GM19463 (cell line): ENCODE results near the gene SPRYD3.
"Not testable (repeated sequence)": the region's sequence is repeated elsewhere in the genome, so short reads cannot be mapped to it uniquely, and the experiment has no call there.

ENCODE experiments used
- ATAC-seq: cut with Tn5 transposase; IDR thresholded peaks from one replicate; pipeline ENCODE4 v1.9.1; 2021; ENCODE audit warnings: mild to moderate bottlenecking, moderate library complexity; ENCODE audit not compliant: unreplicated experiment

Gene SPRYD3

DNA sequence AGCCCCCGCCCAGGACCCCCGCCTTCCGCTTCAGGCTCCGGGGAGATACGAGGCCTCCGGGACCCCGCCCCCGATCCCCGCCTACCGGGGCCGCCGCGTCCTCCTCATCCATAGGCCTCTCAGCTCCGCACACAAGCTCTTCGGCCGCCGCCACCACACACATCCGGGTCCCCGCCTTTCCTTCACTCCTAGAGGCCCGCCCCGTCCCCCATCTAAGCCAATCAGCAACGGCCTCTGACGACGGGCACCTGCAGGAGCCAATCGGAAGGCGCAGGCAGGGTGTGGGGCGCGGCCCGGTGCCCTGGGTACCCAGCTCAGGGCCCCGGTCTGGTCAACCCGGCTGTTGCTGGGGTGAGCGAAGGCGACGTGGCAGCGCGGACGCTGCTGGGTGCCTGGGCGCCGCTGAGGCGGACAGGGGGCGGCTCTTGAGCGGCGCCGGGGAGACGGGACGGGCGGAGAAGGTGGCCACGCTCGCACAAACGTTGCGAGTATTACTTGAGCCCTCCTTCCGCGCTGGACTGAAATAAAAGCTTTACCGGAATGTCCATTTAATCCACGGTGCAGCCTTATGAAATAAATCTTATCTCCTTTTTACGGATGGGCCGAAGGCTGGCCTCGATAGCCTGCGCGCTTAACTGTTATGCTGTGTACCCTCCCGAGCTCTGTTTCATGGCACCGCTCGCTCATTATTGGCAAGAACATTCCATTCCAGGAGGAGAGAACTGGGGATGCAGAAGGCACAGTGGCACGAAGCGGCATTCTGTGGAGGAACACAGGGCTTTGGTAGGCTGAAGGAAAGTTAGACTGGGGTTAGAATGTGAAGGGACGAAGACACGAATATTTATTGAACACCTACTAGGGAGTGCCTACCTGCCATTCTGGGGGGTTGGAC, at the start of gene SPRYD3:
SPRYD3 (minus strand) TSS at position 165 of the 892 bp plus-strand sequence; CDS start at position 108, 57 bp downstream.
- ATAC-seq: peak; percentile 99

DNA sequence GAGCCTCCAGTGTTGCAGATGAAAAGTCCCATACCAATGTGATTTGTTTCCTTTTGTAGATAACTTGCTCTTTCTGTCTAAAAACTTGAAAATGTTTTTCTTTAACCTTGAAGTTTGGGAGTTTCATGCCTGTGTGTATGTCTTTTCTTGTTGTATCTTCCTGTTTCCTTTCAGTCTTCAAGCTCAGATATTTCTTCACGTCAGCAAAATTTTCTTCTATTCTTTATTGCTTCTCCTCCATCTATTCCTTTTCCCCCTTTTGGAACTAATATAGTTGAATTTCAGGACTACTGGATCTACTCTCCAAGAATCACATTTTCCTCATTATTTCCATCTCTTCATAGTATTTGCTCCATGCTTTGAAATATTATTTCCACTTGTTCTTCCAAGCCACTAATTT, 48.0 kb upstream of the SPRYD3 start:
- no peak for ATAC-seq

- no peak for ATAC-seq
These were observed 45.1 kb upstream of the SPRYD3 start for GRCh38 chr12:53124352-53124723.

DNA sequence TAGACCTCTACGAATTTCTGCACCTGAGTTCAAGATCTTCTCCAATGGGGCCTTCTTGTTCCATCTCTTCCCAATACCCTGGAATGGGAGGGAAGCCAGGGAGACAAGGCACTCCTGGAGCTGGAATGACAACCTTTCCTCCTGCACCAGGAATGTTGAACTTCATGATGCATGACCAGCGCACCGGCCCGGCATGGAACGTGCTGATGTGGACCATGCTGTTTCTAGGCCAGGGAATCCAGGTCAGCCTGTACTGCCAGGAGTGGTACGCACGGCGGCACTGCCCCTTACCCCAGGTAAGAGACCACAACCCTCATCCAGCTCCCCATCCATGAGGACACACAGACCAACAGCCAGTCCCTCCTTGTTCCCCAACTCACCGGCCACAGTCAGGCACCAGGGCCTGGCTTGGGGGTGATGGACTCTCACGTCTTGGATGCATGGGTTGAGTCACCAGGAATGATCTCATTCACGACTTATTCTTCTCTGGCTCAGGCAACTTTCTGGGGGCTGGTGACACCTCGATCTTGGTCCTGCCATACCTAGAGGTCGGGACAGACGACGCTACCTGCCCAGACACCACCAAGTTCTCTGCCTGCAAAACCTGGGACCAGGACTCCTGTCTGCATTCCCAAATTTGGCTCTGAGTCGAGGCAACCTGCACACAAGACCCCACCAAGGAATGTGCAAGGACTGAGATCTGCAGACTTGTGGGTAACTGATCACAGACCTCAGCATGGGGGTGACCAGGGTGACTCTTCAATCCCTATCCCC, 44.6 kb upstream of the SPRYD3 start:
- ATAC-seq: no peak

GRCh38 chr12:53122961-53123468, 43.8 kb upstream of the SPRYD3 start:
- ATAC-seq: no peak

DNA sequence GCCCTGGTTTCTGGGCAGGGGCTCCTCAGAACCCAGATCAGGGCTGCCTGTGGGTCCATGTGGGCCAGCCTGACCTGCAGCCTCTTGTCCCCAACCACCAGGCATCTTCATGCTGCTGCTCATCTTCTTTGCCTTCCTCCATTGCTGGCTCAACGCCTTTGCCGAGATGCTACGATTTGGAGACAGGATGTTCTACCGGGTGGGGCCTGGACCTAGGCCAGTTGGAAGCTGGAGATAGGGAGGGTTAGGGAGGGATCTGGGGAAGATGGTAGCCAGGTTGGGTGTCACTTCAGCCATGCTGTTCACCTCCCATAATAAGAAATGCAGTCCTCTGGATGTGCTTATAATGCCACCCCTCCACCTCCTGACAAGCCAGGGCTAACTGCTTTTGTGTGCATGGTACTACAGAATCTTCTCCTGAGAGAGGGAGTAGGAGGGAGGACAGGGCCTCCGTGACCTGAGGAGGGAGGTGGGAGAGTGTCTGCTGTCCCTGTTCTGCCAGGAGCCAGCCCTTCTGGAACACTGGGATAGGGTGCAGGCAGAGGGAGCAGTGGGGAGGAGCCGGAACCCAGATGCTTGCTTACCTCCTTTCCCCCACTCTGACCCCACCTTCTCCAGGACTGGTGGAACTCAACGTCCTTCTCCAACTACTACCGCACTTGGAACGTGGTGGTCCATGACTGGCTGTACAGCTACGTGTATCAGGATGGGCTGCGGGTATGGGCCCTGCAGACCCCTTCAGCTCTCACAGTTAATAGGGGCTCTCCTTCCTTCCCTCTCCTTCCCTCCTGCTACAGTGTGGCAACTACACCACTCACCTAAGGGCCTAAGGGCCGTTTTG, 41.7 kb upstream of the SPRYD3 start:
- ATAC-seq: no peak

DNA sequence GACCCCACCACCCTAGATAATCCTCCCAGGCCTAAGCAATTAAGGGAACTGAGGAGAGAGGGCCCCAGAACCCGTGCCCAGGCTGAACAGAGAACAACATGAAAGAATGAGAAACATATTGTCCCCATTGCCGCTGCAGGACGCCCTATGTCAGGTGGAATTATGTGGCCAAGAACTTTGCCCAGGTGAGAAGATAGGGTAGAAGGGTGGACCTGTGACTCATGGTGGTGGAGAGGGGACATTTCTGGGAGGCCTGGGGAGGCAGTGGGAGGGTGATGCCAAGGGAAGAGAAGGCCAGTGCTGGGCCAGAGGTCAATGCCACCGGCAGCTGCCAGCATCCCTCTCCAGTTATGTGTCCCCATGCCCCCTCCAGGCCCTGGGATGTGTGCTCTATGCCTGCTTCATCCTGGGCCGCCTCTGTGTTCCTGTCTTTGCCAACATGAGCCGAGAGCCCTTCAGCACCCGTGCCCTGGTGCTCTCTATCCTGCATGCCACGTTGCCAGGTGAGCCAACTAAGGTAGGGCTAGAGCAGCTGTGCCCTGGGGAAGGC, 39.6 kb upstream of the SPRYD3 start:
- ATAC-seq: no peak

GRCh38 chr12:53115891-53116648, 36.9 kb upstream of the SPRYD3 start:
- ATAC-seq: no peak

GRCh38 chr12:53115112-53115890, 36.1 kb upstream of the SPRYD3 start:
- ATAC-seq: no peak

DNA sequence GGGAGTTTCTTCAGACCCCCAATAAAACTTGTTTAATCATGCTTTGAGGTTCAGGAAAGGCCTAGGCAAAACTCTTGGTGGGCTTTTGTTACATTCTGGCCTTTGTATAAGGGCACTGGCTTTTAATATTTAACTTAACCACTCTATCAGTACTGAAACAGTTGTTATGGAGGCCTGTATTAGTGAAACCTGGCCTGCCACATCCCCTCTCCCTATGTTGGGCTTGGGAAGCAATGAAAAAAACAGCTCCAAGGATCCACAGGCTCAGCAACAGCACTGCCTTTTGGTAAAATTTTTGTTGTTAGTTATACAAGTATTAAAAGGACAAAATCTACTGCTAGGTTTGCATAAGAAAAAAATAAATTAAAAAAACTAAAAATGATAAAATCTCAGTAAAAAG, 34.8 kb upstream of the SPRYD3 start:
- ATAC-seq: no peak

DNA sequence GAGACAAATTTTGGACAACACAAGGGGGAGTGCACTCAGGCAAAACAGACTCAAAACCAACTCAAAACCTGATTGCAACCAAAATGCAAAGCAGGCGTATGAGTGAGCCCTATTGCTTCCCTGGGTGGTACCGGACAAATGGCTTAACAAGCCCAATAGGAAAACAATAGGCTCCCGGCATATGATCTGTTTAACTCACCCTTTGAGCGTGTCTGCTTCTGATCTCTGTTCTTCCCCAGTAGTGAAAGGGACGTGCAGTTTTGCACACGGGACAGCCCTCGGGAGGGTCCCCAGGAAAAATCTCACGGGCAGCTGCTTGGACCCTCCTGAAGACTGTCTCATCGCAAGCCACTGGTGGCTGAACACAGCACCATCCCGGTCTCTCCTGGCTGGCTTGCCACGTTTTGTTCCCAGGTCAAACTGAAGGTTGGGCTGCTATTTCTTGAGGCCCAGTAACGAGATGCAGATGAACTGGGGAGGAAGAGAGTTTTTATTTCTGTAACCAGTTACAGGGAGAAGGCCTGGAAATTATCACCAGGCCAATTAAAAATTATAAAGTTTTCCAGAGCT, 34.0 kb upstream of the SPRYD3 start:
- no peak for ATAC-seq

DNA sequence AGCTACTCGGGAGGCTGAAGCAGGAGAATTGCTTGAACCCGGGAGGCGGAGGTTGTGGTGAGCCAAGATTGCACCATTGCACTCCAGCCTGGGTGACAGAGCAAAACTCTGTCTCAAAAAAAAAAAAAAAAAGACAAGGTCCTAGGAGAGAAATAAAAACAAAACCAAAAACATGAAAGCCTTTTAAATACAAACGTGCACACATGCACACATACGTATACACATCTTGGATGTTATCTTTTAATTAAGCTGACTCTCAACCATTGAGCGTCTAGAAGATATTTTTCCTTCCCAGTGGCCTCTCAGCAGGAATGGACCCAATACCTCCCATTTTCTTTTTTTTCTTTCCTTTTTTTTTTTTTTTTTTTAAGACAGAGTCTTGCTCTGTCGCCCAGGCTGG, 33.2 kb upstream of the SPRYD3 start:
- not testable (repeated sequence) for ATAC-seq

- no peak for ATAC-seq
These were observed 27.9 kb upstream of the SPRYD3 start for GRCh38 chr12:53107122-53107521.

DNA sequence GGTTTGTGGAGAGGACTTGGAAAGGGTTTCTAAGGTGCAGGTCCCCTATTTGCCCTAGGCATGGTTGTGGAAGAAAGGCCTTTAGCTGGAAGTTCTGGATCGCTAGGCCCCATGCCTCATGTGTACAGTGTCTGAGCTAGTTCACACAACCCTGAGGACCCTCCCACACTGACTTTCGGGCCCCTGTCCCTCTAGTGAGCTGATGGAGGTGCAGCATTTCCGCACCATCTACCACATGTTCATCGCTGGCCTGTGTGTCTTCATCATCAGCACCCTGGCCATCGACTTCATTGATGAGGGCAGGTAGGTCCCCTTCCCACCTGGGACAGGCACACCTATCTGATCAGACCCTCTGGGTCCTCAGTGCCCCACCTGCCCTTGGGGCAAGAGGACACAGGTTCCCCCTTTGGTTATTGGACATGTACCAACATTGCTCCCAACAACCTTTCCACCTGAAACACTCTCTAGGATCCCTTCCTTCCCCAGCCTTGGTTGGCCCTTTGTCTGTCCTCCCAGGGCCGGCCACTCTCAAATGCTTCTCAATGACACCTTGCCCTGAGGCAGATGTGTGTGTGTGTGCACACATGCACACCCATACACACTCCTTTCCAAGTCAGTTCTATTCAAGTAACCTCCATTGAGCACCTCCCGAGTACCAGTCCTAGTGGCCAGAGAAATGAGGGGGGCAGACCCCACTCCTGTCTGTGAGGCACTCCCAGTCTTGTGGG, 26.7 kb upstream of the SPRYD3 start:
- ATAC-seq: no peak

DNA sequence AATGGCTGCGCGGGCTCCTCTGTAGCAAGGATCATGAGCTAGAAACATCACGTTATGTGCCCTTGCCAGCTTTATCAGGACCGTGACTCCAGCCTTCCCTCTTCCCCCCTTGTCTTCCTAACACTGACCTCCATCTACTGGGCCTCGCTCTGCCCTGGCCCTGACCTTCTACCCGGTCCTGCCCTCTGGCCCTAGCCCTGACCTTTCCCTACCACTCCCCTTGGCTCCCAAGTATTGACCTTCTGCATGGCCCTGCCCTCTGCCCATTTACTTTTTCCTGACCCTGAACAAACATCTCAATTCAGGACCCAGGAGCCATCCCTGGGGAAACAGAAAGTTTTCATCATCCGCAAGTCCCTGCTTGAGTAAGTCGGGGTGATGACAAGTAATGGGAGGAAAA, 26.1 kb upstream of the SPRYD3 start:
- no peak for ATAC-seq

GRCh38 chr12:53103860-53104305, 24.7 kb upstream of the SPRYD3 start:
- no peak for ATAC-seq

- peak; percentile 63 for ATAC-seq
These were observed 24.0 kb upstream of the SPRYD3 start, which contains the start of gene SOAT2 for GRCh38 chr12:53102883-53103807. SOAT2 (plus strand) TSS chr12:53103486; CDS start chr12:53103578, 92 bp downstream.
